IPS DF 4.7 (cell line): ENCODE results near the gene IL25.
"Not testable (repeated sequence)": the region's sequence is repeated elsewhere in the genome, so short reads cannot be mapped to it uniquely, and the experiment has no call there.

ENCODE experiments used
- DNase-seq: peaks from one replicate; pipeline ENCODE4 v3.0.0-alpha.2; 2013; ENCODE audit warnings: low spot score; ENCODE audit errors: extremely low read depth

Gene IL25

GRCh38 chr14:23407516-23408306, 35.1 kb downstream of the IL25 start, which contains the start of gene MYH6:
TSS of gene MYH6 (minus strand) at chr14:23408273. CDS start at chr14:23407223, 1,050 bp downstream.
- DNase-seq: no peak

GRCh38 chr14:23408307-23408630, 35.7 kb downstream of the IL25 start:
- DNase-seq: no peak

- DNase-seq: no peak
Observed at GRCh38 chr14:23409475-23409874, 36.9 kb downstream of the IL25 start.

GRCh38 chr14:23409966-23410635, 37.5 kb downstream of the IL25 start:
- no peak for DNase-seq

GRCh38 chr14:23411563-23412525, 39.2 kb downstream of the IL25 start:
- DNase-seq: no peak

GRCh38 chr14:23413681-23414080, 41.1 kb downstream of the IL25 start:
- DNase-seq: no peak

- DNase-seq: no peak
Observed at GRCh38 chr14:23414254-23414653, 41.6 kb downstream of the IL25 start.

GRCh38 chr14:23414906-23415820, 42.6 kb downstream of the IL25 start:
- DNase-seq: no peak

- DNase-seq: no peak
Observed at GRCh38 chr14:23415821-23416778, 43.5 kb downstream of the IL25 start.

- DNase-seq: no peak
Observed at GRCh38 chr14:23416801-23417200, 44.2 kb downstream of the IL25 start.

- DNase-seq: not testable (repeated sequence)
Observed at GRCh38 chr14:23417269-23417668, 44.7 kb downstream of the IL25 start.

- no peak for DNase-seq
Observed at GRCh38 chr14:23418021-23418420, 45.4 kb downstream of the IL25 start.

- not testable (repeated sequence) for DNase-seq
Observed at GRCh38 chr14:23419646-23420045, 47.0 kb downstream of the IL25 start.

- DNase-seq: no peak
Observed at GRCh38 chr14:23421594-23421993, 49.0 kb downstream of the IL25 start.

GRCh38 chr14:23423657-23424056, 51.0 kb downstream of the IL25 start:
- no peak for DNase-seq

- DNase-seq: no peak
Observed at GRCh38 chr14:23425169-23425568, 52.6 kb downstream of the IL25 start.

- not testable (repeated sequence) for DNase-seq
Observed at GRCh38 chr14:23425798-23426197, 53.2 kb downstream of the IL25 start.
